ENCODE results near the gene TSC2. TPM values are rescaled to one million over a fixed set of nuclear protein-coding genes. Genes with fewer than 3 reads are reported as not detected.

The TSC2 gene
- total RNA-seq, 2 donors from 2014 or later = 70.5 to 121 TPM

GRCh38 chr16:2036200-2036966, 11.4 kb upstream of the TSC2 start:
- Mint-ChIP-seq H3K9me3 (no peaks in the 10 kb centered on the region), H3K27ac (no peak overlapping the region), H3K36me3 (no peaks in the 10 kb centered on the region)
- ATAC-seq (no peak), DNase-seq (ENCODE audit: low spot score in 2 of 2) (no peak)

GRCh38 chr16:2037115-2037514, 10.7 kb upstream of the TSC2 start:
- no peaks in the 10 kb centered on the region for H3K9me3 Mint-ChIP-seq

GRCh38 chr16:2037647-2038381, 10.0 kb upstream of the TSC2 start:
- no peak overlapping the region for H3K27ac Mint-ChIP-seq
- no peaks in the 10 kb centered on the region for H3K9me3 Mint-ChIP-seq
- H3K36me3 Mint-ChIP-seq = no peaks in the 10 kb centered on the region
- ATAC-seq (no peak), DNase-seq (ENCODE audit: low spot score in 2 of 2) (no peak)

More at GRCh38 chr16:2037115-2037514, 10.7 kb upstream of the TSC2 start:
- Mint-ChIP-seq H3K36me3 (no peaks in the 10 kb centered on the region), H3K27ac (no peak overlapping the region)
- DNase-seq (ENCODE audit: low spot score in 2 of 2) (no peak), ATAC-seq (no peak)

GRCh38 chr16:2038382-2039231, 9.2 kb upstream of the TSC2 start:
- ATAC-seq (no peak), DNase-seq (ENCODE audit: low spot score in 2 of 2) (no peak)
- H3K9me3 Mint-ChIP-seq = no peaks in the 10 kb centered on the region
- no peak overlapping the region for H3K27ac Mint-ChIP-seq
- H3K36me3 Mint-ChIP-seq = no peaks in the 10 kb centered on the region

- Mint-ChIP-seq H3K27ac (no peak overlapping the region), H3K9me3 (no peaks in the 10 kb centered on the region), H3K36me3 (no peaks in the 10 kb centered on the region)
- DNase-seq (ENCODE audit: low spot score in 2 of 2) (no peak), ATAC-seq (no peak)
These were observed 8.3 kb upstream of the TSC2 start for GRCh38 chr16:2039274-2040031.

GRCh38 chr16:2040041-2040786, 7.6 kb upstream of the TSC2 start:
- ATAC-seq (no peak), DNase-seq (ENCODE audit: low spot score in 2 of 2) (no peak)
- no peaks in the 10 kb centered on the region for H3K36me3 Mint-ChIP-seq
- no peak overlapping the region for H3K27ac Mint-ChIP-seq
- H3K9me3 Mint-ChIP-seq = no peaks in the 10 kb centered on the region

- H3K9me3 Mint-ChIP-seq = no peaks in the 10 kb centered on the region
- no peak for ATAC-seq
- no peak for DNase-seq (ENCODE audit: low spot score in 2 of 2)
- no peaks in the 10 kb centered on the region for H3K36me3 Mint-ChIP-seq
- no peak overlapping the region for H3K27ac Mint-ChIP-seq
These were observed 6.8 kb upstream of the TSC2 start for GRCh38 chr16:2040787-2041522.

GRCh38 chr16:2042171-2042985, 5.4 kb upstream of the TSC2 start:
- Mint-ChIP-seq H3K36me3 (no peaks in the 10 kb centered on the region), H3K27ac (no peak overlapping the region), H3K9me3 (no peaks in the 10 kb centered on the region)
- ATAC-seq = no peak
- DNase-seq (ENCODE audit: low spot score in 2 of 2) = no peak

- ATAC-seq (no peak), DNase-seq (ENCODE audit: low spot score in 2 of 2) (no peak)
- no peaks in the 10 kb centered on the region for H3K9me3 Mint-ChIP-seq
- no peaks in the 10 kb centered on the region for H3K36me3 Mint-ChIP-seq
- peak overlapping the region in 1 of 2 donors; percentile 92 for H3K27ac Mint-ChIP-seq
These were observed 4.7 kb upstream of the TSC2 start for GRCh38 chr16:2042986-2043666.

GRCh38 chr16:2043667-2044451, 3.9 kb upstream of the TSC2 start:
- no peak for ATAC-seq
- no peaks in the 10 kb centered on the region for H3K9me3 Mint-ChIP-seq
- H3K27ac Mint-ChIP-seq = no peak overlapping the region

GRCh38 chr16:2044541-2044940, 3.2 kb upstream of the TSC2 start:
- no peak for ATAC-seq
- no peak for DNase-seq (ENCODE audit: low spot score in 2 of 2)
- Mint-ChIP-seq H3K27ac (no peak overlapping the region), H3K9me3 (no peaks in the 10 kb centered on the region), H3K36me3 (peaks cover 0 to 6% of the 10 kb centered on the region in 2 donors)

More at GRCh38 chr16:2043667-2044451, 3.9 kb upstream of the TSC2 start:
- H3K36me3 Mint-ChIP-seq = peaks cover 0 to 6% of the 10 kb centered on the region in 2 donors
- no peak for DNase-seq (ENCODE audit: low spot score in 2 of 2)

- Mint-ChIP-seq H3K9me3 (no peaks in the 10 kb centered on the region), H3K36me3 (peaks cover 0 to 6% of the 10 kb centered on the region in 2 donors), H3K27ac (no peak overlapping the region)
- no peak for DNase-seq (ENCODE audit: low spot score in 2 of 2)
- no peak for ATAC-seq
These were observed 1.6 kb upstream of the TSC2 start for GRCh38 chr16:2045965-2046892.

Measured in activated naive CD4-positive, alpha-beta T cell treated with anti-CD3 and anti-CD28 coated beads, Interleukin-2, amount 50 U/mL, for 72 hours (primary cell).